SIG-M5 (cell line): ENCODE measurements around the gene FHOD3.

ENCODE experiments used
- DNase-seq: peaks from one replicate; lab custom pipeline; 2025; lab: John Stamatoyannopoulos, UW

FHOD3 gene

DNA sequence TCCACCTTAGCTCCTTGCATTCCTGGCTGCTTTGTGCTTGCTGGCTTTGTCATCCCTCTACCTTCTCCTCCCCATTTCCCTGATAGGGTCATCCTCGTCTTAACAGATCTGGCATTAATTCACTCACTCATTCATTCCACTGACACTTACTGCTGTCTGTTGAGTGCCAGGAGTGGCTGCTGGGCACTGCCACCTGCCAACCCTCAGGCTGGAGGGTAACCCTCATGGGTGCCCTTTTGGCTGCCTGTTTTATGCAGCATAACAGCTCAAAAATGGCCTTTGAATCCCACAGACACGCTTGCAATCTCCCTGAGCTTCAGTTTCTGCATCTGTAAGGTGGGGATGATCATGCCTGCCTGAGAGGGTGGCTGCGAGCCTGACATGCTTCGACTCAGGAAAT is 25.2 kb downstream of the FHOD3 start:
- DNase-seq: no peak

DNA sequence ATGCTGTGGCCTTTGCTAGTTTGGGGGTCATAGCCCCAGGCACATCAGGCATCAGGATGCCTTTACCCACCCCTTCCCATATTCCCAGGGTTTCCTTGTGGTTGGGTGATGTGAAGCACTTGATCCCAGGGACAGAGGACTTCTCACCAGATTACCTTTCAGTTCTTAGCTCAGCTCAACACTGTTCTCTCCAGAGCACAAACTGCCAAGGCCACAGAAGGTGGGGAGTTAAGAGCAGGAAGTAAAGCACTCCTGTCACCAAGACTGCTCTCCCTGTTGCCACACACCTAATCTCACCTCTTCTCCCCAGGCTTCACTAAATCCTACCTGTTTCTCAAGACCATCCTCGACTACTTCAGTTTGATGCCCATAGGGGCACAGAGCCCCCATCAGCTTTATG is 25.9 kb downstream of the FHOD3 start:
- DNase-seq: no peak

DNA sequence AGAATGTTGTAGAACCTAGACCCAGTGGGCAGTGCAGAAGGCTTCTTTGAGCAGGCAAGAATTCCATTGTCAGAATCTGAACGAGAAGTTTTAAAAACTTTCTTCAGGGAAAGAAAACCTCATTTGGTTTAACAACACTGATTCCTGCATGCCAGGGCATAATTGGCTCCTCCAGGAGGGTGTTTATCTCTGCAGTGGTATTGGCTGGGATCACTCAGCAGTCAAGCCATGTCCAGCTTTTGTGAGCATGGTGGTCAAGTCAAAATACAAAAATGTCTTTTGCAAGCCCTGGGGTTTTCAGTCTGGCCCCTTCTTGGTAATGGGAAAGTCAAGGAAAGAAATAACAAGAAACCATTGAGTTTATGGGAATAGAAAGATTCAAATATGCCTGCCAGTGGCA is 28.3 kb downstream of the FHOD3 start:
- DNase-seq: no peak

DNA sequence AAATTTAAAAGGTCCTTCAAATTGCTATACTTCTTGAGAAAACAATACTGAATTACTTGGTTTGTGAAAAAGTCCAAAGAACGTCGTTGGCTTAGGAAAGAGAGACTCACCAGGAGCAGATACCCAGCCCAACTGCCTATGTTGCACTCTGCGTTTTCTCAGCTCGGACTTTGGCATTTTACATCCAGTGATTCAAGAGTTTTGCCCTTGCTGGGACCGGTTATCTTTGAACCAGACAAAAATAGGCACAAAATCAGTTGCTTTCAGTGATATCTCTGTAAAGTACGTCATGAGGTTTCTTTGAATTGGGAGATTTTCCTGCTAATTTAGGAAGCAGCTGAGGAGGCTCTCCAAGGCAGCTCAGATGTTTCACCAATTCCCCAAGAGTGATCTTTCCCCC is 29.3 kb downstream of the FHOD3 start:
- no peak for DNase-seq

DNA sequence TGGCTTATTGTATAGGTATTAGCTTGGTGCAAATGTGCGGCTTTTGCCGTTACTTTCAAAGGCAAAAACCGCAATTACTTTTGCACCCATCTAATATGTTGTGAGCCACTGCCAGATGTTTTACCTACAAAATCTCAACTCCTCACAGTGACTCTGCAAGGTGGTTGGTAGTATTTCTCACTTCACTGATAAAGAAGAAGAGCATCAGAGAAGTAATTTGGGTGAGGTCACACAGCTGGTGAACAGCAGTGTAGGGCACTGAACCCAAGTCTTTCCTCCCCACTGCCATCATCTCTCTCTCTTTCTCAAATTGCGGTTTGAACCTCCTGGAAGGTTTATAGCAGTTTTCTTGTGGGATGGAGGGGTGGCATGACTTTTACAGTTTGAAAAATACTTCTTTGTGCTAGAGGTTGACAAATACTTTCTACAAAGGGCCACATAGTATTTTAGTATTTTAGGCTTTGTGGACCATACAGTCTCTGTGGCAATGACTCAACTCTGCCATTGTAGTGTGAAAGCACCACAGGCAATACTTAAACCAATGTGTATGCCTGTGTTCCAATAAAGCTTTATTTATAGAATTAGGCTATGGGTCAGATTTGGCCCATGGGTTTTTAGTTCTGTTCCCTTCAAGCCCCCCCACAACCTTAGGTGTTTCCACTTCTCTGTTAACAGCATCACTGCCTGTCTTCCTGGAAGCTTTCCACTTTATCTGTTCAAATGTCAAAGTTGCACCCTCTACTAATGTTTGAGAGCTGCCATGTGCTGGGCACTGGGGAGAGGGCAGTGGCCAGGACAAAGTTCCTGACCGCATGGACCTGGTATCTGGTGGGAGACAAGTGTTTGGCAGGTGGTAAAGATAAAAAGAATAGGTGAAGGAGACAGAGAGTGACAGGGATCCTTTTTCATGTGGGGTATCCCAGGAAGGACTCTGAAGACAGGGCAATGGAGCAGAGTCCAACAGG is 30.1 kb downstream of the FHOD3 start:
- DNase-seq: no peak

DNA sequence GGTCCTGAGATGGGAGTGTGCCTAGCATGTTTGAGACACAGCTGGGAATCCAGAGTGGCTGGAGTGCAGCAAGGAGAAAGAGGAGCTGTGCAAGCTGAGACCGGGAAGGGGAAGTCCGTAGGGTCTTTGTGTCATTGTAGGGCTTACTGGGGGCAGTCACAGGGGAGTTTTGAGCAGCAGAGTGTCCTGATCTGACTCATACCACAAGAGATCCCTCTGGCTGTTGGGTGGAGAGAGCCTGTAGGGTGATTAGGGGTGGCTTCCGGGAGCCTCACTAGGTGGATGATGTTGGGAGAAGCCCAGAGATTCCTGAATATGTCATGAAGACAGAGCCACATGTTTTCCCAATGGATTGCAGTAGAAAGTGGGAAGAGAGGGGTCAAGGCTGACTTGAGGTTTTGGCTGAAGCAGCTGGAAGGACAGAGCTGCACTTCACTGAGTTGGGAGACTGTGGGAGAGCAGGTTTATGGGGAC is 30.9 kb downstream of the FHOD3 start:
- DNase-seq: no peak

GRCh38 chr18:36328916-36329315 is 31.4 kb downstream of the FHOD3 start:
- DNase-seq: no peak

- no peak for DNase-seq
These were observed 32.3 kb downstream of the FHOD3 start for GRCh38 chr18:36329684-36330434.

GRCh38 chr18:36330435-36331052 is 33.0 kb downstream of the FHOD3 start:
- no peak for DNase-seq

DNA sequence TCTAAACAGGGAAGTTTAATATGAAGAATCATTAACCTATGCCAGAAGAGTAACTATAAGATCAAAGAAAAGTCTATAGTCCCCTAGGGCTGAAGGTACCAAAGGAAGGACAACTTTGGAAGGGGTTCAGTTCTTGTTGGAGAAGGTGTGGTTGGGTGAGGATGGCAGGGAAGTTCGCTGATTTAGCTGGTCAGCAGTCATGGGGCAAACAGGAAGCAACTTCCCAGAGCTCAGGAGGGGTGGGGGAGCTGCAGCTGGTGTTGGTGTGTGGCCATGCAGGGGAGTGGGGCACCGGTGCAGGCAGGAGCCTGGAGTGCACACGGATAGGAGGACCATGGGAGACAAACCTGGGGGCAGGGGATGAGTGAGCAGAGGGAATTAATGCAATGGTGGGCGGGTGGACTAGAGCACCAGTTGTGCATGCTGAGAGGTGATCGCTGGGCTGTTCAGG is 34.0 kb downstream of the FHOD3 start:
- no peak for DNase-seq

- DNase-seq: no peak
These were observed 35.9 kb downstream of the FHOD3 start for GRCh38 chr18:36333414-36333813.

- DNase-seq: no peak
These were observed 37.3 kb downstream of the FHOD3 start for GRCh38 chr18:36334798-36335197.

DNA sequence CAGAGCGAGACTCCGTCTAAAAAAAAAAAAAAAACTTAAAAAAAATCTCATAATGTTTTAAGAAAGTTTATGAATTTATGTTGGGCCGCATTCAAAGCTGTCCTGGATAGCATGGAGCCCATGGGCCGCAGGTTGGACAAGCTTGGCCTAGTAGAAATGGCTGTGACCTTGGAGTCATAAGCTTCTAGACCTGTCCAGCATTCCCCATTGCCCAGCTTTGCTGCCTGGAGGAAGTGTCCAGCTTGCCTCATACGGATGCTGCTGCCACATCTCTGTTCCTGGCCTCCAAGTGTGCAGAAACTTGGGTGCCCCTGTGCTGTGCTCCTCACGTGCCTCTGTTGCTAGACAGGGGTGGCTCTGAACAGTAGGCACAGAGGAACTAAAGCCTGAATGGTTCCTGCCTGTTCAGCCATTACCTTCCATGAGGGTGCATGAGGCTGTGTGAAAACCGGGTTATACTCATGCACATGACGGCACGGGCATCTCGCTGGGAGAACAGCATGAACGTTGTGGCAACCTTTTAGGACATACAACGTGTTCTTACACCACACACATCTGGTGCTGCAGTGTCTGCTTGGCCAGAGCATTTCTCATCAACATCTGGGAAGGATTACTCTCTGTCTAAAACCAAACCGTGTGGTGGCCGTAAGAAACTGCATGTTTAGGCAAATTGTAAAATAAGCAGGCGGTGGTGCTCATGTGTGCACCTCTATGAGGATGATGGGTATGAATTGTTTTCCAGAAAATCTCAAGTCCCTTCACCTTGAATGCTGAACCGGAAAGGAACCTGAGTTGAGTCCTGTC is 38.2 kb downstream of the FHOD3 start:
- no peak for DNase-seq

DNA sequence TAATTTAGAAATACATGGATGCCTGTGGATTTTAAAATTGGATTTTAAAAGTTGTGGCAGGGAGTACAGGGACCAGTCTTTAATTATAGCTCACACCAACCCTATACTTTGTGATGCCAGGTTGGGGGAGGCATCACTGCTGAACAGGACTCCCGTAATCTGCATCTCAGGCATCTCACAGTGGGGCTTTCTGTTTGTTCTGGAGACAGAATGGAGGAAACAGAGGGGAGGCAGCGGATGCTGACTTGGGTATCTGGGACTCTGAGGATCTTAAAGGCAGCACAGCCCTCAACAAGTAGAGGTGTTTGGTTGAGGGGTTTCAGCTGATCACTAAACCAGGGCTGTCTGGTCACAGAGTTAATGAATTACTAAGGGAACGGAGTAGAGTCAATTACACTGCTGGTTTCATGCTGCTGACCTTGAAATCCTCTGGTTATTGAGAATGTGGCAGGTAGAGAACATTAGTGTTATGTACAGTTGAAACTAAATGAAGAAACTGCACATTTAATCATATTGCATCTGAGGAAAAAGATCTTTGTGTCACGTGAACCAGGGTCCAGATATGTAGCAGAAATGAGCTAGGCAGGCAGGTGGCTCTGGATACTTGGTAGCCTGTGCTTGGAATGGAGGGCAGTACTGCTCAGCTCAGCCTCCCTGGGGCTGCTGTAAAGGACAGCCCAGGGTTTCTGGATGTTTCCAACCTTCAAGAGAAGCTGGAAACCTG is 40.3 kb downstream of the FHOD3 start:
- no peak for DNase-seq

- DNase-seq: no peak
These were observed 41.0 kb downstream of the FHOD3 start for GRCh38 chr18:36338403-36338933.

DNA sequence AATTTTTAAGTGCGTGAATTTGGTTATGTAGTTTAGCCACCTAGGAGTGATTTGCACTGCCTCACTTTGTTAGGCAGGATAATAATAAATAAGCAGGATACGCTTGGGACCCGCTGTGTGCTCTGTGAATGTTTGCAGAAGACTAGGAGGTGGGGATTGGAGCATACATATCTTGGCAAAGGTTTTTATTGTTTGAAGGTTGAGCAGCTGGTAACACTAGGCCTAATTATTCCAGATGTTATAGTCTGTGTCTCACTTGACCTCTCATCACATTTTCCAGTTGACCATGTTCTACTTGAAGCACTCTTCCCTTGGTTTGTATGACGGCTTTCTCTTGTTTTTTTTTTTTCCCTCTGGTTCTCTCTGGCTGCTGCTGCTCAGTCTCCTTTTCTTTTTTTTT is 42.7 kb downstream of the FHOD3 start:
- no peak for DNase-seq

DNA sequence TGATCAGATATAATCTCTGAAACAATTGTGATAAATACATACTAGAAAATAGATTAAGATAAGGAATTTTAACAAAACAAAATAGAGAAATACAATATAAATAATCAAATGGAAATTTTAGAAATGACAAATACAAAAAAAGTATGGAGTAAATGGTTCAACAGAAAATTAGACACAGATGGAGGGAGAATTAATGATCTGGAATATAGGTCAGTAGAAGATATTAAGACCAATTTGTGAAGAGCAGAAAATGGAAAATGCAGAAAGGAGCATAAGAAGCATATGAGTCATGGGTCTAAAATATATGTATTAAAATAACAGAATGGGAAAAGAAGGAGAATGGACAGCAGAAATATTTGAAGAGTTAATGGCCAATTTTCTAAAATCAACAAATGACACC is 44.4 kb downstream of the FHOD3 start:
- no peak for DNase-seq

DNA sequence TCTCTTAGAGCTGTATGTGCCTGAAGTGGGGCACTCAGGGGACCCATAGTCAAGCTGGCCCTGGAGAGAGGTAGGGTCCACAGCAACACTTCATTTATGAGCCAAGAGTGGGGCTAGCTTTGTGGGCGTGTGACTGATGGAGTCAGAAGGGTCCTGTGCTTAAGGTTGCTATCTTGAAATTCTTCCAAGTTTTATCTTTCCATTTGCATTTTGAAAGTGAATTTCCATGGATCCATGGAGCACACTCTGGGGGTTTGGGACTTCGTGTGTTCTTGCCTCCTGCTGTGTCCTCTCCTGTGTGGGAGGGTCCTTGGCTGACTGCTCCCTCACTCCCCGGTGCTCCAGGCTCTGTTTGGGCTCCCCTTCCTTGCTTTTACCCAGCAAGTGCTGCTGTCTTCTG is 50.8 kb downstream of the FHOD3 start:
- no peak for DNase-seq

GRCh38 chr18:36348971-36349417 is 51.5 kb downstream of the FHOD3 start:
- DNase-seq: no peak

DNA sequence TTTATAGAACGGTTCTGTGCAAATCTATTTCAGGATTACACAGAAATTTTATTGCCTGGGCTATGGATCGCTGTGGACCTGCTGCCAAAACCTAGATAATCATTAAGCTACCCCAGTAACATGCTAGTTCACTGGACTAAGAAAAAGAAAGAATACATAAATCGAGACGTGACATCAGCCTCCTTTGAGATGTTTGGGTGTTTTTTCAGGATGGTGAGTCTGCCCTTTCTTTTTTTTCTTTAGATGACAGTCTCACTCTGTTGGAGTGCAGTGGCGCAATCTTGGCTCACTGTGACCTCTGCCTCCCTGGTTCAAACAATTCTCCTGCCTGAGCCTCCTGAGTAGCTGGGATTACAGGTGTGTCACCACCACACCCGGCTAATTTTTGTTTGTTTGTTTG is 52.0 kb downstream of the FHOD3 start:
- no peak for DNase-seq

DNA sequence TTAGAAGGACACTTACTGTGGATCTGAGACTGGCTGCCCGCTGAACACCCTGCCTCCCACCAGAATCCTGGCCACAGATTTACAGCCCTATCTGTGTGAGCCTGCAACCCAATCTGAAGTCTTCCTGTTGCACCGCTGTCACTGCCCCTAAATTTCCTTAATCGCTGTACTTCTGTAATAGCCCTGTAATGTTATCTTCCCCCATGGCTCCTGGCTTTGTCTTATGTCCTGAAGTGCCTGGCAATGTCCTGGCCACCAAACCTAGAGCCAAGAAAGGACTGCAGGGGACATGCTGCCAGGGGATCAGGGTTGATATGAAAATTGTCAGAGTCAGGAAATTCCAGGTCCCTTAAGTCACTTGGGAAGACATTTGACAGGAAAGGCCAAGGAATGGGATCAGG is 52.7 kb downstream of the FHOD3 start:
- no peak for DNase-seq
